Chondrocyte (in vitro differentiated cells): Measurements from ENCODE around the gene KCNAB1. TPM values are rescaled to one million over a fixed set of nuclear protein-coding genes. Genes with fewer than 3 reads are reported as not detected.

Source experiments
- DNase-seq: peaks from one replicate; pipeline ENCODE4 v3.0.0; 2021; ENCODE audit warnings: mixed read lengths, low spot score
- H3K27ac Mint-ChIP-seq: one replicate; pipeline ENCODE4 v1.8.0; 2021; ENCODE audit warnings: mild to moderate bottlenecking, moderate library complexity, mixed read lengths; ENCODE audit not compliant: unreplicated experiment
- H3K27me3 Mint-ChIP-seq: 2 replicates; pipeline ENCODE4 v1.8.0; 2021; ENCODE audit warnings: low read depth, mixed read lengths
- H3K36me3 Mint-ChIP-seq: 2 replicates; pipeline ENCODE4 v1.8.0; 2021; ENCODE audit warnings: low read depth, mixed read lengths
- H3K4me1 Mint-ChIP-seq: 2 replicates; pipeline ENCODE4 v1.8.0; 2021; ENCODE audit warnings: low read depth, mild to moderate bottlenecking, mixed read lengths
- H3K4me3 Mint-ChIP-seq: one replicate; pipeline ENCODE4 v1.8.0; 2021; ENCODE audit warnings: mild to moderate bottlenecking, moderate library complexity, mixed read lengths; ENCODE audit not compliant: unreplicated experiment
- H3K9me3 Mint-ChIP-seq: 2 replicates; pipeline ENCODE4 v1.8.0; 2021; ENCODE audit warnings: low read depth, mixed read lengths
- total RNA-seq: library from RNA; stranded (reverse); gene quantifications from 3 replicates; pipeline ENCODE4 v1.2.1, GENCODE V29; 2021
- TF ChIP-seq, protein P1 (sequence below): fragments of 200-600 bp; sonication (generic); IDR thresholded peaks from 2 replicates; pipeline ENCODE4 v1.5.0; 2021; ENCODE audit warnings: antibody characterized with exemption, mild to moderate bottlenecking, moderate library complexity

KCNAB1 gene
- total RNA-seq, 1 donor from 2014 or later = 3.4 TPM

DNA sequence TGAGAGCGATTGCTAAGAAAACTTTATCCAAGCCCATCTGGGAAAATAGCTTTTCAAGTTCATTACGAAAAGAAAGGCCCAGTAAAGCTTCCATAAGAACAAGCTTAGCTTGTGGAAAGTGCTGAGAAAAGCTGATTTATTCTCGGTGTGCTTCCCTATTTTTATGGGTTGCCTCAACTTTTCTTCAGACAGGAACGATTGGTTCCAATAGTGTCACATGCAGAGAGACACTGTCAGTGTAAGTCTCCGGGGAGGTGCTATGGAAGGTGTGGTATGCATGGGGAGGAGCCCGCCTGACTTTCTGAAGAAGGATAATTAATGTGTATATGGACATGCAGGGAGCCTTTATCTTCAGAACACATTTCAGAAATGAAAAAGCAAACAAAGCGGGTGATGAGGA is 257.3 kb downstream of the KCNAB1 start:
- no peak for DNase-seq
- H3K4me1 Mint-ChIP-seq = peaks cover 1% of the 10 kb centered on the region
- TF ChIP-seq, protein P1, sequence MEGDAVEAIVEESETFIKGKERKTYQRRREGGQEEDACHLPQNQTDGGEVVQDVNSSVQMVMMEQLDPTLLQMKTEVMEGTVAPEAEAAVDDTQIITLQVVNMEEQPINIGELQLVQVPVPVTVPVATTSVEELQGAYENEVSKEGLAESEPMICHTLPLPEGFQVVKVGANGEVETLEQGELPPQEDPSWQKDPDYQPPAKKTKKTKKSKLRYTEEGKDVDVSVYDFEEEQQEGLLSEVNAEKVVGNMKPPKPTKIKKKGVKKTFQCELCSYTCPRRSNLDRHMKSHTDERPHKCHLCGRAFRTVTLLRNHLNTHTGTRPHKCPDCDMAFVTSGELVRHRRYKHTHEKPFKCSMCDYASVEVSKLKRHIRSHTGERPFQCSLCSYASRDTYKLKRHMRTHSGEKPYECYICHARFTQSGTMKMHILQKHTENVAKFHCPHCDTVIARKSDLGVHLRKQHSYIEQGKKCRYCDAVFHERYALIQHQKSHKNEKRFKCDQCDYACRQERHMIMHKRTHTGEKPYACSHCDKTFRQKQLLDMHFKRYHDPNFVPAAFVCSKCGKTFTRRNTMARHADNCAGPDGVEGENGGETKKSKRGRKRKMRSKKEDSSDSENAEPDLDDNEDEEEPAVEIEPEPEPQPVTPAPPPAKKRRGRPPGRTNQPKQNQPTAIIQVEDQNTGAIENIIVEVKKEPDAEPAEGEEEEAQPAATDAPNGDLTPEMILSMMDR = no peak
- peaks cover 10% of the 10 kb centered on the region for H3K36me3 Mint-ChIP-seq
- no peak overlapping the region for H3K27ac Mint-ChIP-seq
- peaks cover 9% of the 10 kb centered on the region for H3K27me3 Mint-ChIP-seq
- H3K9me3 Mint-ChIP-seq = no peaks in the 10 kb centered on the region
- no peak overlapping the region for H3K4me3 Mint-ChIP-seq

GRCh38 chr3:156378871-156379270 is 258.5 kb downstream of the KCNAB1 start:
- H3K4me1 Mint-ChIP-seq = peaks cover 13% of the 10 kb centered on the region
- peaks cover 9% of the 10 kb centered on the region for H3K27me3 Mint-ChIP-seq

GRCh38 chr3:156379327-156379726 is 258.9 kb downstream of the KCNAB1 start:
- Mint-ChIP-seq H3K9me3 (no peaks in the 10 kb centered on the region), H3K36me3 (peaks cover 10% of the 10 kb centered on the region), H3K4me3 (no peak overlapping the region), H3K4me1 (peaks cover 13% of the 10 kb centered on the region), H3K27me3 (peaks cover 9% of the 10 kb centered on the region), H3K27ac (no peak overlapping the region)
- TF ChIP-seq, protein P1 = no peak
- no peak for DNase-seq

More at GRCh38 chr3:156378871-156379270, 258.5 kb downstream of the KCNAB1 start:
- DNase-seq = no peak
- H3K9me3 Mint-ChIP-seq = no peaks in the 10 kb centered on the region
- no peak overlapping the region for H3K4me3 Mint-ChIP-seq
- H3K27ac Mint-ChIP-seq = no peak overlapping the region
- TF ChIP-seq, protein P1 = no peak
- peaks cover 10% of the 10 kb centered on the region for H3K36me3 Mint-ChIP-seq

DNA sequence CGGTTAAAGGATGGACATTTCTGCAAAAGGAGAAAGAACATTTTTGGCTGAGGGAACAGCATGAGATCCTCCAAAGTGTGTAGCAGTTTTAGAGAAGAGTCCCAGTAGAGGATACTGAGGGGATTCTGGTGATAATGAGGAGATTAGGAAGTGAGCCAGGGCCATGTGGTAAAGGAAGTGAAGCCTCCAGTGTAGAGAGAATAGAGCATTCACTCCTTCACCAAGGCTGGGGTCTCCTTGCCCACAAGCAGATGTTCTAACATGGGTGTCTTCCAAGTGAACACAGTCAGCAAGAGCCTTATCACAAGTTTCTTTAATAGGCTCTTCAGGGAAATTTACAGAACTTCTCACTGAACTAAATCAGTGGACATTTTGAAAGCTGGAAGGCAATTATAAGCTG is 260.9 kb downstream of the KCNAB1 start:
- H3K27ac Mint-ChIP-seq = no peak overlapping the region
- no peaks in the 10 kb centered on the region for H3K9me3 Mint-ChIP-seq
- H3K36me3 Mint-ChIP-seq = peaks cover 7% of the 10 kb centered on the region
- peaks cover 9% of the 10 kb centered on the region for H3K27me3 Mint-ChIP-seq
- no peak overlapping the region for H3K4me3 Mint-ChIP-seq
- DNase-seq = no peak
- TF ChIP-seq, protein P1 = no peak
- H3K4me1 Mint-ChIP-seq = peaks cover 24% of the 10 kb centered on the region

DNA sequence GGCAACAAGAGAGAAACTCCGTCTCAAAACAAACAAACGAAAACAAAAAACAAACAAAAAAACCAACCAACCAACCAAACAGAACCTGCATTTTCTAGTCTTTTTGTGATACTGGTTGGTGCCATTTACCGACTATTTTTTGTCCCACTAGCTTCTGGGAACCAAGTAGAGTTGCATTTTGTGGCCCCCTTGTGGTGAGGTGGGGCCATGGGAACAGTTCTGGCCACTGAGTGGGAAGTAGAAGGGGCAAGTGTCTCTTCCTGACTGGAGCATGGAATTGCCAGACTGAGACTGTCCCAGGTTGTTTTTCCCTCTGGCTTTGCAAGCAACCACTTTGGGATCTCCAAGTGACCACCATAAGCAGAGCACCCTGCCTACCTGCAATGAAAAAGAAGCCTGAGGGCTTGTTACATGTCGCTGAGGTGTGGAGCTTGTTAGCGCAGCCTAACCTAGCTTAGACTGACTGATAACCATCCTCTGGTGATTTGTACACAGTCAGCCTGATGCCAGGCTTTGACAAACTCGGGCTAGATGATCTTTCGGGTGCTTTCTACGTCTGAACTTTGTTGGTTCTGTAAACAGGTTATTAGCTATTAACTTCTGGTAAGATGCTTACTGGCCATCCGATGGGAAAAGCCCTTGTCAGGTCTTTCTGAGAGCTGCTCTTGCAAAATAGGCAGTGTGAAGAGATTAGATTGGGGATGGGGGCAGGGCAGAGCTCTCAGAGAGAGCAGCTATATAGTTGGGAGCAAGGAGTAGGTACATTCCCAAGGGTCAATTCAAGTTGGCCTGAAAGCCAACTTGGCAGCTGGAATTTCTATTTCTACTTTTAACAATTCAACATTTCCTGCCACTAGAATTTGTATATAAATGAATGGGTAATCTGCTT is 262.3 kb downstream of the KCNAB1 start:
- TF ChIP-seq, protein P1 = peak; percentile 71
- H3K36me3 Mint-ChIP-seq = no peaks in the 10 kb centered on the region
- DNase-seq = no peak
- no peak overlapping the region for H3K27ac Mint-ChIP-seq
- H3K4me1 Mint-ChIP-seq = peaks cover 24% of the 10 kb centered on the region
- H3K27me3 Mint-ChIP-seq = peaks cover 4% of the 10 kb centered on the region
- no peak overlapping the region for H3K4me3 Mint-ChIP-seq
- H3K9me3 Mint-ChIP-seq = no peaks in the 10 kb centered on the region
